Colonic mucosa (tissue), 4 donors: ENCODE data around the gene LENG1. TPM values are rescaled to one million over a fixed set of nuclear protein-coding genes. Genes with fewer than 3 reads are reported as not detected.
A peak's percentile ranks its signal among the peaks of the same experiment; 100 is the strongest.
"Not testable (repeated sequence)": the region's sequence is repeated elsewhere in the genome, so short reads cannot be mapped to it uniquely, and the experiment has no call there.

Experiments used
- DNase-seq: peaks from one replicate; pipeline ENCODE4 v3.0.0-alpha.2; 2020
- H3K27ac ChIP-seq: fragments of 200-600 bp; one replicate; pipeline ENCODE4 v1.8.0; 2021
- H3K27me3 ChIP-seq: fragments of 200-600 bp; one replicate; pipeline ENCODE4 v1.8.0; 2021
- H3K36me3 ChIP-seq: fragments of 200-600 bp; one replicate; pipeline ENCODE4 v1.8.0; 2021
- H3K4me1 ChIP-seq: fragments of 200-600 bp; one replicate; pipeline ENCODE4 v1.8.0; 2021; ENCODE audit warnings: mild to moderate bottlenecking
- H3K4me3 ChIP-seq: fragments of 200-600 bp; one replicate; pipeline ENCODE4 v1.8.0; 2021
- H3K9ac ChIP-seq, 2 donors: one replicate each; pipeline ENCODE4 v1.7.0; 2013; ENCODE audit warnings: control low read depth in 2 of 2, low read depth in 2 of 2, low read length in 2 of 2
- H3K9me3 ChIP-seq: fragments of 200-600 bp; one replicate; pipeline ENCODE4 v1.8.0; 2021
- CTCF ChIP-seq: fragments of 200-600 bp; IDR thresholded peaks from one replicate; pipeline ENCODE4 v1.8.0; 2022; ENCODE audit warnings: antibody characterized with exemption, mild to moderate bottlenecking
- intact Hi-C: fragments of 100-400 bp; cut with DNase I; formaldehyde crosslinking; loops from one replicate; pipeline ENCODE4 v1.14.1; 2022
- total RNA-seq, 2 donors: library from RNA; stranded (reverse); fragmentation: NEBNext Ultra II Directional in 1 of 2; extraction: Animal tissue kit (Norgen Biotek cat#: 25700) in 1 of 2; gene quantifications; one replicate each; pipeline ENCODE4 v1.2.1, GENCODE V29; 2021
- donor health status: healthy.
- donor health status: DM: no; HTN: no; CAD: no.
- donor health status: DM: no; HTN: no; CAD: no.

Gene LENG1
- 1 to 10 TPM; 6.2 to 8.1 TPM for total RNA-seq

DNA sequence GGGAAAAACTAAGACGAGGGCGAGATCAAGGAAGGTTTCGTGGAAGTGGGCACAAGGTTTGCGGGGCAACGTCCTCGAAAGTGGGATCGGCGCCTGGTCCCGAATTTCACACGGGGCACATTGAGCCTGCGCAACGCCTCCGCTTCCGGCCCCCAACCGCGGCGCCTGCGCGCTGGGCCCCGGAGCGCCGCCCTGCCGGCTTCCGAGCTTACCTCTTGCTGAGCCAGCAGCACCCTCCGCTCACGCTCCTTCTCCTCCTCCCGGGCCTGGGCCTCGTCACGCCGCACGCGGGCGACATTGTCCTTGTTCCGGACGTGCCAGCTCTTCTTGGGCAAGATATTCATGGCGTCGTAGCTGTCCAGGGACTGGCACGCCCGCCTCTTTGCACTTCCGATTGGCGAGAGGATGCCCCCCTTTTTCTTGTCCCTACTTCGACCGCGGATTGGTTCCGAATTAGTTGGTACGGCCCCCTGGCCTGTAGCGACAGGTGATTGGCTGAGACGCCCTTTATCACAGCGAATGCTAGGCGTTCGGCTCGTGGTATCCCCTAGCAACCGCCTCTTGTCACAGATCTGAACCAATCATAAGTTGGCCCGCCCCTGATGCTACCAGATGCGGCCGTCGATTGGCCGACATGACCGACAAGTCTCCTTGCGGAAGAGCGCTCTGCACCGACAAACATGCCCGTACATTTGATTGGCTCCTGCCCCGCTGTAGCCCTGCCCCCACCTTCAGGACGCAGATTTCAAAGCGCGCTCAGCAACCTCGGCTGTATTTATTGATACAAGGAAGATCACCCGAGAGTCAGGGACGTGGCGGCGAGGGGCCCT lies at the start of gene LENG1:
Gene LENG1, minus strand, starts transcription at position 370 of the 830 bp plus-strand sequence. Its CDS starts 26 bp downstream, at position 344.
- Histone ChIP-seq H3K27me3 (no peaks in the 10 kb centered on the region), H3K9ac (peak within 1 kb of the TSS; percentile 79 to 81), H3K4me3 (peak within 1 kb of the TSS; percentile 56), H3K36me3 (peaks cover 22% of the 10 kb centered on the region), H3K27ac (peak within 1 kb of the TSS; percentile 91), H3K9me3 (no peaks in the 10 kb centered on the region), H3K4me1 (peaks cover 29% of the 10 kb centered on the region)
- TF ChIP-seq CTCF: no peak
- intact Hi-C loops: no loop called here
- peak; percentile 99 for DNase-seq

DNA sequence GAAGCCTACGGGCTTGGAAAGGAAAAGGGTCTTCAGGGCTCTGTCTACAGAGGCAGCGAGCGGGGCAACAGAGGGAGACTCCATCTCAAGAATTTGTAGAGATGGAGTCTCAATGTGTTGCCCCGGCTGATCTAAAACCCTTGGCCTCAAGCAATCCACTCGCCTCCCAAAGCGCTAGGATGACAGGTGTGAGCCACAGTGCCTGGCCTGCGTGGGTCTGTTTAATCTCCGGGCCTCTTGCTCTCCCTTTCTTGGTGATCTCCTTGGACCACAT lies 49.2 kb upstream of the LENG1 start:
- Histone ChIP-seq H3K9me3 (no peaks in the 10 kb centered on the region), H3K4me1 (peaks cover 24% of the 10 kb centered on the region), H3K27ac (peak overlapping the region; percentile 72), H3K9ac (peak overlapping the region in 1 of 2 donors; percentile 68), H3K4me3 (no peak overlapping the region), H3K36me3 (peaks cover 15% of the 10 kb centered on the region), H3K27me3 (no peaks in the 10 kb centered on the region)
- DNase-seq: no peak
- TF ChIP-seq CTCF: no peak
- intact Hi-C loops: no loop called here

DNA sequence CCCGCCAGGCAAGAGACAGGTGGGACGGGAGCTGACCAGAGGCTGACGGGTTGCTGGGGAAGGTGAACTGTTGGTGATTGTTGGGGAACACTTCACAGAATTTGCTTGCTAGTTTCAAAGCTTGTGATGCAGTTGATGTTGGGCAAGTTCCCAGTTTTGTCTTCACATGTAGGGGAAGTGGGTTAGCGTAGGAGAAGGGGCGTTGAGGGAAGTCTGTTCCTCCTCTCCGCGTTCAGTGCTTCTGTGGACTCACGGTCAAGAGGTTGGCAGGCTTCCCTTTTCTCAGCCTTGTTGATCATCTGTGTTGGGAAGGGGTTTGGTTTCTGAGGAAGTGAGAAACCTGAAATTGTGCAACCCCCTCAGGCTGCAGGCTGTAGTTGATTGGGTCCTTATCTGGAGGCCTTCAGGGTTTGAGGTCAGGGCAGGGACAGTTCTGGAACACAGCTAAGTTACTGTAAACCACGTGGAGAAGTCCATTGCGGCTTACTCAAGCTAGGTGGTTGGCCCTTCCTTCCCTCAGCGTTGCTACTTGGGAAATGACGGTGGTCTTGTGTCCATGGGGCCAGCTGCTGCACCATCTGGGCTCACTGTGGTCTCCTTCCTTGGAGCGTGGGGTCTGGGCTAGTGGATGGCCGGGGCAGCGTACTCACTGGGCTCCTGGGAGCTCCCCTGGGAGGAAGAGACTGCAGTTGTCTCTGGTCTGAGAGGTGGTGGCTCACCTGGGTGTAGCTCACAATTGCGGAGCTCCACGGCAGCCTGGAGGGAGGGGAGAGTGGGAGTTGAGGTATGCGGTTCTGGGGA lies 48.7 kb upstream of the LENG1 start:
- H3K9ac ChIP-seq: peak overlapping the region; percentile 24 to 68
- no peaks in the 10 kb centered on the region for H3K27me3 ChIP-seq
- no peak overlapping the region for H3K4me3 ChIP-seq
- intact Hi-C loops: no loop called here
- TF ChIP-seq CTCF: no peak
- H3K36me3 ChIP-seq: peaks cover 15% of the 10 kb centered on the region
- DNase-seq: peak; percentile 56
- H3K4me1 ChIP-seq: peaks cover 26% of the 10 kb centered on the region
- peak overlapping the region; percentile 72 for H3K27ac ChIP-seq
- H3K9me3 ChIP-seq: no peaks in the 10 kb centered on the region

DNA sequence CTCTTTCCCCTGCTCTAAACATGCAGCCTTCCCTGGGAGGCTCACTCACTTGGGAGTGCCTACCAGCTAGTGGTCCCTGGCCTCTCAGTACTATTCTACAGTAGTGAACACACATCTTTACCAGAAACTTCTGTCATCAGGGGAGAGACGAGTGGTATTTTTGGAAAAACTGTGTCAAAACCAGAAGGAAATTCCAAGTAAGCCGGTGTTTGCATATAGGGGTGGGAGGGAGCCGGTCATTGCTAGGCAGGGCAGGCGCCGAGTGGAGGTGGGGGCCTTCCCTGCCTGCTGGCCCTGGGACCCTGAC lies 48.1 kb upstream of the LENG1 start:
- no peak for TF ChIP-seq CTCF
- no peaks in the 10 kb centered on the region for H3K27me3 ChIP-seq
- peaks cover 31% of the 10 kb centered on the region for H3K4me1 ChIP-seq
- no peak overlapping the region for H3K4me3 ChIP-seq
- intact Hi-C loops: no loop called here
- peaks cover 15% of the 10 kb centered on the region for H3K36me3 ChIP-seq
- peak overlapping the region; percentile 56 for H3K27ac ChIP-seq
- H3K9ac ChIP-seq: peak overlapping the region; percentile 40 to 68
- no peaks in the 10 kb centered on the region for H3K9me3 ChIP-seq
- DNase-seq: no peak

DNA sequence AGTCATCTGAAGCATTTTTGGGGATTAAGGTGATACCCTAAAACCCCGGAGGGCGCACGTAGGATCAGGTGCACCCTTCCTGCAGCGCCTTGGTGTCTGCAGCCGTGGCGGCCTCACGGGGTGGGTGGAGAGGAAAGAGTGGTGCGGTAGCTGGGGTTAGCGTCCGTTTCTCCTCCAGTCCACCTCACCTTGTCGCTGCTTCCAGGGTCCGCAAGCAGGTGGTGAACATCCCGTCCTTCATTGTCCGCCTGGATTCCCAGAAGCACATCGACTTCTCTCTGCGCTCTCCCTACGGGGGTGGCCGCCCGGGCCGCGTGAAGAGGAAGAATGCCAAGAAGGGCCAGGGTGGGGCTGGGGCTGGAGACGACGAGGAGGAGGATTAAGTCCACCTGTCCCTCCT lies 47.7 kb upstream of the LENG1 start:
- not testable (repeated sequence) for H3K4me3 ChIP-seq
- peaks cover 18% of the 10 kb centered on the region for H3K36me3 ChIP-seq
- H3K27ac ChIP-seq: peak overlapping the region; percentile 56

GRCh38 chr19:54206831-54207177 lies 47.3 kb upstream of the LENG1 start:
- no peaks in the 10 kb centered on the region for H3K27me3 ChIP-seq
- DNase-seq: no peak
- intact Hi-C loops: no loop called here
- H3K27ac ChIP-seq: peak overlapping the region; percentile 56
- no peaks in the 10 kb centered on the region for H3K9me3 ChIP-seq
- H3K4me3 ChIP-seq: peak overlapping the region; percentile 16
- peak overlapping the region in 1 of 2 donors; percentile 35 for H3K9ac ChIP-seq
- H3K4me1 ChIP-seq: peaks cover 39% of the 10 kb centered on the region
- H3K36me3 ChIP-seq: peaks cover 21% of the 10 kb centered on the region
- no peak for TF ChIP-seq CTCF

More for the DNA sequence above, 47.7 kb upstream of the LENG1 start:
- H3K27me3 ChIP-seq, DNase-seq, intact Hi-C loops, H3K9me3 ChIP-seq: not testable (repeated sequence)
- H3K9ac ChIP-seq: peak overlapping the region in 1 of 2 donors; percentile 40
- H3K4me1 ChIP-seq: peaks cover 35% of the 10 kb centered on the region
